Posterior cingulate gyrus (tissue), 11 donors: ENCODE results near the gene LYL1.

Experiments used
- DNase-seq, 10 donors: peaks; one replicate each; pipeline versions ENCODE4 v3.0.0 to v3.0.0-alpha.2; 2020 to 2021; ENCODE audit warnings: mixed read lengths in 3 of 10
- intact Hi-C: fragments of 100-400 bp; cut with DNase I; formaldehyde crosslinking; loops from one replicate; pipeline ENCODE4 v1.15.1; 2023

Gene LYL1

GRCh38 chr19:13094771-13095392 lies 7.8 kb downstream of the LYL1 start:
- intact Hi-C loops: loop anchor here (5.0 kb wide), 1 partner anchor 63 kb away; no protein-coding TSS in a partner anchor
- no peak for DNase-seq

- intact Hi-C loops: loop anchor here (5.0 kb wide), 1 partner anchor 62 kb away; no protein-coding TSS in a partner anchor
- peak in 1 of 10 donors; percentile 19 for DNase-seq
Measured at GRCh38 chr19:13094106-13094504, 8.6 kb downstream of the LYL1 start.

GRCh38 chr19:13093407-13094105 lies 9.1 kb downstream of the LYL1 start:
- intact Hi-C loops: loop anchor here (1.0 to 5.0 kb wide), 2 partner anchors 61 to 115 kb away; no protein-coding TSS in a partner anchor
- DNase-seq: peak; percentile 76 to 98 (median 86)

GRCh38 chr19:13092606-13093235 lies 9.9 kb downstream of the LYL1 start:
- intact Hi-C loops: loop anchor here (1.0 to 5.0 kb wide), 2 partner anchors 60 to 114 kb away; no protein-coding TSS in a partner anchor
- DNase-seq: no peak

- intact Hi-C loops: loop anchor here (5.0 kb wide), 1 partner anchor 60 kb away; no protein-coding TSS in a partner anchor
- DNase-seq: no peak
Measured at GRCh38 chr19:13092158-13092543, 10.5 kb downstream of the LYL1 start.

- peak in 8 of 10 donors; percentile 66 to 96 (median 79) for DNase-seq
- intact Hi-C loops: loop anchor here (5.0 kb wide), 1 partner anchor 59 kb away; no protein-coding TSS in a partner anchor
Measured at GRCh38 chr19:13091400-13092157, 11.1 kb downstream of the LYL1 start.

GRCh38 chr19:13090511-13091231 lies 12.0 kb downstream of the LYL1 start:
- no peak for DNase-seq
- intact Hi-C loops: loop anchor here (5.0 kb wide), 1 partner anchor 58 kb away; no protein-coding TSS in a partner anchor

GRCh38 chr19:13089857-13090507 lies 12.7 kb downstream of the LYL1 start:
- DNase-seq: no peak
- intact Hi-C loops: loop anchor here (5.0 kb wide), 1 partner anchor 58 kb away; no protein-coding TSS in a partner anchor

GRCh38 chr19:13089139-13089856 lies 13.4 kb downstream of the LYL1 start:
- intact Hi-C loops: no loop called here
- no peak for DNase-seq

GRCh38 chr19:13087795-13088537 lies 14.7 kb downstream of the LYL1 start:
- DNase-seq: no peak
- intact Hi-C loops: no loop called here

GRCh38 chr19:13087295-13087694 lies 15.4 kb downstream of the LYL1 start:
- no peak for DNase-seq
- intact Hi-C loops: no loop called here

GRCh38 chr19:13086341-13086740 lies 16.3 kb downstream of the LYL1 start:
- DNase-seq: no peak
- intact Hi-C loops: no loop called here

GRCh38 chr19:13085666-13086065 lies 17.0 kb downstream of the LYL1 start:
- intact Hi-C loops: no loop called here
- DNase-seq: no peak

- DNase-seq: peak in 4 of 10 donors; percentile 51 to 94 (median 75)
- intact Hi-C loops: no loop called here
Measured at GRCh38 chr19:13083627-13084026, 19.0 kb downstream of the LYL1 start.

GRCh38 chr19:13083008-13083404 lies 19.7 kb downstream of the LYL1 start:
- intact Hi-C loops: no loop called here
- no peak for DNase-seq

- DNase-seq: peak in 1 of 10 donors; percentile 92
- intact Hi-C loops: no loop called here
Measured at GRCh38 chr19:13082192-13083007, 20.3 kb downstream of the LYL1 start.

- intact Hi-C loops: no loop called here
- peak in 1 of 10 donors; percentile 88 for DNase-seq
Measured at GRCh38 chr19:13079542-13079986, 23.1 kb downstream of the LYL1 start.
